ENCODE measurements around the gene ELAVL1.

Gene ELAVL1

DNA sequence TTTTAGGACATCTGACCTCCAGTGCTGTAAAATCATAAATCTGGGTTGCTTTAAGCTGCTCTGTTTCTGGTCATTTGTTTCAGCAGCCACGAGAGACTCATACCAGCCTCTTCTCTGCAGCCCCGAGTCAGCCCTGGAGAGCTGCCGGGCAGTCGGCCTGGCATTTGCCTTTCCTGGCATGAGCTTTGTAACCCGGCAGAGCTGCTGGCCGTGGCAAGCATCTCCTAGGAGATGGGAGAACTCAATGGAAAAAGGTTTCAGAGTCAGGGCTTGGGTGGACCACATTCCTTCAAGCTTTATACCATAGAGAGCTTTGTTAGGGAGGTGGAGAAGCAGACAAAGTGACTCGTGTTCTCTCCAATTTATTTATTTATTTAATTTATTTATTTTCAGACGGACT lies 25.5 kb upstream of the ELAVL1 start:
- TF ChIP-seq GATA2 (IDR thresholded peaks at IDR 0.05; ENCODE audit: low read depth, low read length) (no peak), GATA3 (IDR thresholded peaks at IDR 0.05; ENCODE audit: low read depth, low read length) (no peak)

DNA sequence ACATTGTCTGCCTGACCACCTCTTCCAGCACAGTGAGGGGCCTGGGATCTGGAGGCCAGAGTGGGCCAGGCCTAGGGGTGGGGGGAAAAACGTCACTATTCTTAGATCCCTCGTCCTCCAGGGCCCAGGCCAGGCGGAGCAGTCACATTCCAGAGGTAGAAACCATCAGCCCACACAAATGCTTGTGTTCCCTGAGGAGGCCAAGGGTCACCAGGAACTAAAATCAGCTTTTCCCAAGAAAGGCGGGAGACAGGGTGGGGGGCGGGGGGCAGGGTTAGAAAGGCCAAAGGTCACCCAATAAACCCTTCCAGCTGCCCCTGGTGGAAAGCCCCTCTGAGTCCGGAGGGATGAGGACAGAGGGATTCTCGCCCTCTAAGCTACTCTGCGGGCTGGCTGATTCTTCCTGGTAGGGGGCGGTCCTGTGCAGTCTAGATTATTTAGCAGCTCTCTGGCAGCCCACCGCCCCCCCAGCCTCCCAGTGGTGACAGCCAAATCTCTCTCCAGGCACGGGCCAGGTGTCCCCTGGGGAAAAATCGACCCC lies 23.6 kb upstream of the ELAVL1 start:
- no peak for TF ChIP-seq GATA2 (IDR thresholded peaks at IDR 0.05; ENCODE audit: low read depth, low read length)
- TF ChIP-seq GATA3 (IDR thresholded peaks at IDR 0.05; ENCODE audit: low read depth, low read length), result no peak

DNA sequence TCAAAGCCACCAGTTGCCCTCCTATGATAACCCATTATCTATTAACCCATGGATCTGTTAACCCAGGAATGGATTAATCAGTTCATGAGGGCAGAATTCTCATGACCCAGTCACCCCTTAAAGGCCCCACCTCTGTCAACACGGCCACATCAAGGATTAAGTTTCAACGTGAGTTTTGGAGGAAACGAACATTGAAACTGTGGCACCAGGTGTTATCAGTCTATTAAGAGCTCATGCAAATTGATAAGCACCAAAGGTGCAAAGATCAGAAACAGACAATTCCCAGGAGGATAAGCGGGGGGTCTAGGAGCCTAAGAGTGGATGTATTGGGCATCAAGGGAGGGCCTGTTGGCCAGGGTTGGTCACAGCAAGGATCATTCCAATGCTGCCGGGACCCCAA lies 19.9 kb upstream of the ELAVL1 start:
- TF ChIP-seq GATA3 (IDR thresholded peaks at IDR 0.05; ENCODE audit: low read depth, low read length) (no peak), GATA2 (IDR thresholded peaks at IDR 0.05; ENCODE audit: low read depth, low read length) (no peak)

DNA sequence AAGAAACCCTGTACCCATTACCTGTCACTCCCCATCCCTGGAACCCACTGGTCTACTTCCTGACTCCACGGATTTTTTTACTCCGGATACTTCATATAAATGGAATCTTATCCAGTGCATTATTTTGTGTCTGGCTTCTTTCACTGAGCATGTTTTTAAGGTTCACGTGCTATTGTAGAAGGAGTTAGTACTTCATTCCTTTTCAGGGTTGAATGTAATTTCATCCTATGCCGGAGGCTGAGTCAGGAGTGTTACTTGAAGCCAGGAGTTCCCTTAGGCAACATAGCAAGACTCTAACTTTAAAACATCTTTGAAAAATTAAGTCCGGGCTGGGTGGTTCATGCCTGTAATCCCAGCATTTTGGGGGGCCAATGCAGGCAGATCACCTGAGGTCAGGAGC lies 17.9 kb upstream of the ELAVL1 start:
- TF ChIP-seq GATA3 (IDR thresholded peaks at IDR 0.05; ENCODE audit: low read depth, low read length) (no peak), GATA2 (IDR thresholded peaks at IDR 0.05; ENCODE audit: low read depth, low read length) (no peak)

DNA sequence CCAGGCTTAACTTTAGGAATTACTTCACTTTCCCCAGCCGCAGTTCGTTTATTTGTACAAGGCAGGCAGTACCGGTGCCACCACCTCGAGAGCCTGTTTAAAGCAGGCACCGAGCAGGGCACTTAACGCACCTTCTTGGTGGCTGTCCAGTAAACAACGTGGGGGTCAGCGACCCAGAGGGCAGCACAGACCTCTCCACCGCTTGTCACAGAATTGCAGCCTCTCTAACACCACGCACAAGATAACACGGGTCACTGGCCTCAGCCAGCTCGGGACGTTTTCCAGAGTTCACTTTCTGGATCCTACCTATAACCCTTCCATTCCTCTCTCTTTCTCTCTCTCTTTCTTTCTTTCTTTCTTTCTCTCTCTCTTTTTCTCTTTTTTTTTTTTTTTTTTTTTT lies 16.8 kb upstream of the ELAVL1 start:
- no peak for TF ChIP-seq GATA2 (IDR thresholded peaks at IDR 0.05; ENCODE audit: low read depth, low read length)
- TF ChIP-seq GATA3 (IDR thresholded peaks at IDR 0.05; ENCODE audit: low read depth, low read length), result no peak

DNA sequence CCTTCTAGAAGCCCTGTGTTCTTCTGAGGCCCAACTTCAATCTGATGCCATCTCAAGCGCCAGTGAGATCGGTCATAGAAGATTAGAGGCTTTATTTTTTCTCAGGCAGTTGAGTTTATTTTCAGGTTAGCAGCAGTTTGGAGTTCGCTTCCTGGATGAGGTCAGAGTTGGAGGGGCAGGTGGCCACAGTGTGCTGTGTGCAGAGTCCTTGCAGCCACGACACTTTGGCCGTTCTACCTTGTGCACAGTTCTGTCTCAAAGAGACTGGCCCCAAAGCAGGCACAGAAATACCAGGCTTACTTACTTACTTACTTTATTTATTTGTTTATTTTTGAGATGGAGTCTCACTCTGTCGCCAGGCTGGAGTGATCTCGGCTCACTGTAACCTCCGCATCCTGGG lies 15.9 kb upstream of the ELAVL1 start:
- no peak for TF ChIP-seq GATA2 (IDR thresholded peaks at IDR 0.05; ENCODE audit: low read depth, low read length)
- TF ChIP-seq GATA3 (IDR thresholded peaks at IDR 0.05; ENCODE audit: low read depth, low read length), result no peak

DNA sequence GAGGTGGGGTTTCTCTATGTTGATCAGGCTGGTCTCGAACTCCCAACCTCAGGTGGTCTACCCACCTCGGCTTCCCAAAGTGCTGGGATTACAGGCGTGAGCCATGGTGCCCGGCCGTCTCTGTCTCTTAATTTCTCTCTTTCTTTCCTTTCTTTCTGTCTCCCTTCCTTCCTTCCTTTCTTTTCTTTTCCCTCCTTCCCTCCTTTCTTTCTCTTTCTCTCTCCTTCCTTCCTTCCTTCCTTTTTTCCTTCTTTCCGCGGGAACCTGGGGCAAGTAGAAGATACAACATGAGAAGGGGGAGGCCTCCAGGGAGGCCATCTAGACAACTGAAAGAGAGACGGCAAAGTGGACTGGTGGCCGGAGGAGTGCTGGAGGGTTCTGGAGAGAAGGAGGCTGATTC lies 15.2 kb upstream of the ELAVL1 start:
- no peak for TF ChIP-seq GATA2 (IDR thresholded peaks at IDR 0.05; ENCODE audit: low read depth, low read length)
- TF ChIP-seq GATA3 (IDR thresholded peaks at IDR 0.05; ENCODE audit: low read depth, low read length), result no peak

DNA sequence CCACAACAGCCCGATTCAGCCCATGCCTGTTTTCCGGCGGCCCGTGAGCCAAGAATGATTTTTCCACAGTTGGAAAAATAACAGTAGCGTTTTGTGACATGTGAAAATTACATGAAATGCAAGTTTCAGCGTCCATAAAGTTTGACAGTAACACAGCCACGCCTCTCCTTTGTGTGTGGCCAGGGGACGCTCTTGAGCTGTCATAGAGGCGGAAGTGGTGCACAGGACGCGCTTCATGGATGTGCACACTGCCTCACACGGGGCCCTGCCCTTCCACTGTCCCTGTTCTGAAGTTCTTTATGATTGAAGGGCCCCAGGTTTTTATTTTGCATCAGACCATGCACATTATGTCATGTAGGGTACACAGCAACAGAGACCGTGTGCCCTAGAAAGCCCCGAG lies 12.4 kb upstream of the ELAVL1 start:
- TF ChIP-seq GATA3 (IDR thresholded peaks at IDR 0.05; ENCODE audit: low read depth, low read length), result no peak
- TF ChIP-seq GATA2 (IDR thresholded peaks at IDR 0.05; ENCODE audit: low read depth, low read length), result no peak

DNA sequence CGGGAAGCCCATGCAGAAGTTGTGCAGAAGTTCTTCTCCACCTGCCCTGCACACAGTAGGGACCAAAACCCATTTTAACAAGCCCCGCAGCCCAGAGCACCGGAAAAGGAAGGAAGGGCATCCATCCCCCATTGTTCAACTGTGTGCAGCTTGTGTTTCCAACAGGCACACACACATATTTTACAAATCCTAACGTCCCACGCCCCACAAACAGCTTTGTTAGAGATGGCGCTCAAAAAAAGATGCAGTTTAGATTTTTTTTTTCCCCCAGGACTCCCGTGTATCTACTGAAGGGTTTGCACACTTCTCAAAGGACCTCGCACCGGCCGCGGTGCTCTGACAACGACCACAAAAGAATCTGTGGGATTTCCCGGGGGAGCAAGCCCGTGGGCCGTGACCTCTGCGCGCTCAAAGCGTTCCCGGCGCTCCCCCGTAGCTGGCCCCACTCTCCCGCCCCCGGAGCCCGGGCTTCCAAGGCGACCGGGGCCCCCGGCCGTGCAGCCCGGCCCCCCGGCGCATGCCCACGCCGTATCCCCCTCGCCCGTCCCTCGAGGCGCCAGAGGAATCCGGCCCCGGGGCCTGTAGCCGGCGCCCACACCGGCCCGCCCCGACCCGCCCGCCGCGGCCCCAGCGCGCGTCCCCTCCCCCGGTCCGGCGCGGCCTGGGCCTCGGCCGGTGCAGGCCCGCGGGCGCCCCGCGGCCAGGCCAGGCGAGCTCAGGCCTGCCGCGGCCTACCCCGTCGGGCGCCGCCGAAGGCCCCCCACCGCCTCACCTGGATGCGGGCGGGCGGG lies 523 bp downstream of the ELAVL1 start:
- TF ChIP-seq GATA3 (IDR thresholded peaks at IDR 0.05; ENCODE audit: low read depth, low read length) (no peak), GATA2 (IDR thresholded peaks at IDR 0.05; ENCODE audit: low read depth, low read length) (no peak)

DNA sequence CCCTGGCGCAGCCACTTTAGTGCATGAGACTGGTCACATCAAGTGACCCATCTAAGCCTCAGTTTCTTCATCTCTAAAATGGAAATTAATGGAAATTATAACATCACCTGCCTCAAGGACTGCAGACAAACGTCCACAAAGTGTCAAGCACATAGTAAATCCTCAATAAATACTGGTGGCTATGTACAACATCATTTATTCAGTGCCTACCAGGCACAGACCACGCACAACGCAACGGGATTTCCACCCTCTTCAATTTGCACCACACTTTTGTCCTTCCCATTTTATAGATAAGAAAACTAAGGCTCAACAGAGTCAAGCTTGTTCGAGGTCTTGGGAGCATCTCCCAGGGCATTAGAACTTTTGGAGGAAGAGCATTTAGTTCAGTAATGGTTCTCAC lies 1.4 kb downstream of the ELAVL1 start:
- TF ChIP-seq GATA2 (IDR thresholded peaks at IDR 0.05; ENCODE audit: low read depth, low read length) (no peak), GATA3 (IDR thresholded peaks at IDR 0.05; ENCODE audit: low read depth, low read length) (no peak)

DNA sequence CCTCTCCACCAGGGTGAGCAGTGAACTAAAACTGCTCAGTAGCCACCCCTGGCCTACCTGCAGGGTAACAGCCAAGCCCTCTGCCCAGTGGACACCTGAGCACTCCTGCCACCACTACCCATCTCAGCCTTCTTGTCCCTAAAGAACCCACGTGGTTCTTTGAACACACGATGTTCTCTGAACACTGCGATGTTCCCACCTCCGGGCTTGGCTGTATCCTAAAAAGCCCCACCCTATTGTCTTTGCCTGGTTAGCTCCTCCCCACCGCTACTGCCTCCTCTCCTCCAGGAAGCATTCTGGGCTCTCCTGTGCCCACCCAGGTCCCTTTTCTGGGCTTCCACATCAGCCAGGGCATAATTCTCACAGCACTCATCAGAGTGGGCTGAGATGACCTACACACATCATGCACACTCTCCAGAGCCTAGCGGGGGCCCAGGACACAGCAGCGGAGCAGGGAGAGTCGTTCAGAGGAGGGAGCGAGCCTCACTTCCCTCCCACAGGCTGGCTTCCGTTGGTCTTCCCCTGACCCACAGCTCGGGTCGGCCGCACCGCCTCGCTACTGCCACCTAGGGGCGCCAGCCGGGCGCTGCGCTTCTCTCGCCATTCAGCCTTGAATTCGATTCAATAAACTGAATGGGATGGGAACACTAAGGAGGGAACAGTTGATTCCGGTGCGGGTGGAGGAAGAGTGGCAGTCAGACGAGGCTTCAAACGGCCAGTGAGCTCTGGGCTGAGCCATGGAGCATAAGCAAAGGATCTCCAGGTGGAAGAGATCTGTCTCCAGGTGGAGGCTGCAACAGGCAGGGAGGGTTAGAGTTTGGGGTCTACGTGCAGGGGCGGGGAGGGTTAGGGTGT lies 3.2 kb downstream of the ELAVL1 start:
- TF ChIP-seq GATA3 (IDR thresholded peaks at IDR 0.05; ENCODE audit: low read depth, low read length) (no peak), GATA2 (IDR thresholded peaks at IDR 0.05; ENCODE audit: low read depth, low read length) (no peak)

DNA sequence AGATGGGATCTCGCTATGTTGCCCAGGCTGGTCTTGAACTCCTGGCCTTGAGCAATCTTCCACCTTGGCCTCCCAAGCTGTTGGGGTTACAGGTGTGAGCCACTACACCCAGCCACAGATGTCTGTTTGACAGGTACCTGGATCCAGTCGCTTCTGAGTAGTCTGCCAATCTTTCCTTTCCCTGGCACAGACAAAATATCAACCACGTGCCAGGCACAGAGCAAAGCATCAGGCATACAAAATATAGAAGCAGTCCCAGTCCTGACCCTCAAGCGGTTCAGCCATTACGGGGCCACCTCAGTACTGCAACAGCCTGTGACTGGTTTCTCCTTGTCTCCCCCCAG lies 3.8 kb downstream of the ELAVL1 start:
- TF ChIP-seq GATA3 (IDR thresholded peaks at IDR 0.05; ENCODE audit: low read depth, low read length) (no peak), GATA2 (IDR thresholded peaks at IDR 0.05; ENCODE audit: low read depth, low read length) (no peak)

DNA sequence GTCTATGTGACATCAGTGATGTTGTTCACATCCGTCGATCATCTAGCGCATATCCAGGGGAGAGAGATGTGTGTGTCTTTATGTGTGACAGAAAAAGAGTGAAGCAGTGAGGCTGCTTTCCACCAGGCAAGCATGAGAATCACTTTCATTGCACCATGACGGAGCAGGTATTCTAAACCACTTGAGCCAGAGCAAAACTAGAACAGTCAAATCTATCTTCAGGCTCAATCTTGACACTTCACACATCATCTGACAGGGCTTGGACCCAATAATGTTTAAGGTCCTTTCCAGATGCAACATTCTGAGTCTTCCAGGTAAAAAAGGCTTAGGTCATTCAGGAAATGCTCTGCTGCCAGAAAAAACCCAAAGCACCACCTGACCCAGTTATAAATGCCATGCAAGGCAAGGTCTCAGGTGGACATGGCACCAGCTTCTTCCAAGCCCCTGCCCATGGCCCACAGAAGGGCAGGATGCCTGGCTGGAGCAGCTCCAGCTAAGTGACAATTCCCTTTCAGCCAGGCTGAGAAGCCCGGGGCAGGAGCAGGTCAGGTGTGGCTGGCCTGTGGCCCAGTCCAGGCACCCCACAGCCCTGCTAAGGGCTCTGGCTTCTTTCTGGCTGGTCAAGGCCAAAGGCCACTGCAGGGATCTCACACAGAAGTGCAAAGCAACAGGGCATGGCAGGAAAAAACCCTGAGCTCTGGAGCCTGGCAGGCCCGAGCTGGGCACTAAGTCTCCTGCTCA lies 5.0 kb downstream of the ELAVL1 start:
- TF ChIP-seq GATA3 (IDR thresholded peaks at IDR 0.05; ENCODE audit: low read depth, low read length) (no peak), GATA2 (IDR thresholded peaks at IDR 0.05; ENCODE audit: low read depth, low read length) (no peak)

DNA sequence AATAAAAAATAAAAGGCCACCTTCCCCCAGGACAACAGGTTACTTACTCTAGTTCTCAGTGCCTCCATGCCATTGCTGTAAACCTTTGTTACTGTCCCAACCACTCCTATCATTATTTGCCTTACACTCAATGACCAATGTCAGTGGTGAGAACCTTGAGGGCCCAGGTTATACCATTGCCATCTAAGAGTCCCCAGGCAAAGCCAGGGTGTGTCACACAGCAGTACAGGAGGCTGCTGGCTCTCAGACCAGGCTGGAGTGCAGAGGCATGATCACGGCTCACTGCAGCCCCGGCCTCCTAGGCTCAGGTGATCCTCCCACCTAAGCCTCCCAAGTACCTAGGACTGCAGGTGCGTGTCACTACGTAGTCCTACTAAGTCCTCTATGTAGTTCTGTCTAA lies 6.1 kb downstream of the ELAVL1 start:
- no peak for TF ChIP-seq GATA2 (IDR thresholded peaks at IDR 0.05; ENCODE audit: low read depth, low read length)
- TF ChIP-seq GATA3 (IDR thresholded peaks at IDR 0.05; ENCODE audit: low read depth, low read length), result no peak

Data from SH-SY5Y (cell line).